ENCODE measurements around the gene FAM240A. TPM values are rescaled to one million over a fixed set of nuclear protein-coding genes. Genes with fewer than 3 reads are reported as not detected.

FAM240A gene
- total RNA-seq, 1 donor from 2014 or later: not detected

Other genes starting within 250 kb of the FAM240A start
- gene CCR5, start 241.6 kb upstream of the FAM240A start, total RNA-seq (ENCODE audit: low replicate concordance): 0.12 and 0.22 TPM in 2 replicates
- gene CCRL2, start 205.3 kb upstream of the FAM240A start, total RNA-seq (ENCODE audit: low replicate concordance): 0.17 and 0.34 TPM in 2 replicates
- not detected in 2 replicates for gene LTF, start 147.6 kb upstream of the FAM240A start, total RNA-seq (ENCODE audit: low replicate concordance)
- gene RTP3, start 114.5 kb upstream of the FAM240A start, total RNA-seq (ENCODE audit: low replicate concordance): not detected in 2 replicates
- gene LRRC2, start 46.2 kb upstream of the FAM240A start, total RNA-seq (ENCODE audit: low replicate concordance): 0.31 TPM in 2 replicates
- 31.7 and 70.8 TPM in 2 replicates for gene ALS2CL, start 81.2 kb downstream of the FAM240A start, total RNA-seq (ENCODE audit: low replicate concordance)
- 0.48 and 0.62 TPM in 2 replicates for gene TMIE, start 88.9 kb downstream of the FAM240A start, total RNA-seq (ENCODE audit: low replicate concordance)
- 1.1 and 1.2 TPM in 2 replicates for gene PRSS50, start 105.3 kb downstream of the FAM240A start, total RNA-seq (ENCODE audit: low replicate concordance)

Measured in type B pancreatic cell (in vitro differentiated cells).